Esophagus muscularis mucosa (tissue), 4 donors: ENCODE results near the gene CD3E. TPM values are rescaled to one million over a fixed set of nuclear protein-coding genes. Genes with fewer than 3 reads are reported as not detected.

Source experiments
- DNase-seq: peaks from one replicate; pipeline ENCODE4 v3.0.0-alpha.2; 2017; ENCODE audit errors: extremely low spot score
- H3K27ac ChIP-seq, 4 donors: fragments of 200-600 bp; sonication (generic); replicated peaks in 1 of 4; 1 replicate in 3 of 4; 2 replicates in 1 of 4; pipeline ENCODE4 v1.5.1; 2016 to 2019; ENCODE audit warnings: mild to moderate bottlenecking in 1 of 4
- H3K27me3 ChIP-seq, 4 donors: fragments of 200-600 bp; sonication (generic); one replicate each; pipeline versions ENCODE4 v1.5.1 to v1.6.0; 2016 to 2019
- H3K36me3 ChIP-seq, 4 donors: fragments of 200-600 bp; sonication (generic); one replicate each; pipeline ENCODE4 v1.5.1; 2016 to 2019
- H3K4me1 ChIP-seq, 4 donors: fragments of 200-600 bp; sonication (generic); one replicate each; pipeline ENCODE4 v1.5.1; 2016 to 2019
- H3K4me3 ChIP-seq, 4 donors: fragments of 200-600 bp; sonication (generic); 1 replicate in 2 of 4; 2 replicates in 2 of 4; pipeline ENCODE4 v1.5.1; 2016 to 2019; ENCODE audit warnings: mild to moderate bottlenecking in 4 of 4, moderate library complexity in 1 of 4
- H3K9me3 ChIP-seq, 4 donors: fragments of 200-600 bp; sonication (generic); 1 replicate in 3 of 4; 2 replicates in 1 of 4; pipeline ENCODE4 v1.5.1; 2016 to 2019
- CTCF ChIP-seq, 3 experiments: fragments of 200-600 bp in 2 of 3; fragments of 450-650 bp in 1 of 3; sonication (generic) in 2 of 3; IDR thresholded peaks; one replicate each; pipeline ENCODE4 v1.5.1; 2017 to 2019; ENCODE audit warnings: antibody characterized with exemption in 3 of 3, mild to moderate bottlenecking in 2 of 3, moderate library complexity in 1 of 3
- EP300 ChIP-seq: sonication (generic); formaldehyde crosslinking; IDR thresholded peaks from one replicate; pipeline ENCODE4 v1.6.1; 2017; ENCODE audit warnings: antibody characterized with exemption
- POLR2A ChIP-seq: fragments of 450-650 bp; IDR thresholded peaks from one replicate; pipeline ENCODE4 v1.6.1; 2017; ENCODE audit warnings: antibody characterized with exemption, moderate library complexity, mild to moderate bottlenecking, low read depth
- POLR2AphosphoS5 ChIP-seq, 2 donors: sonication (generic); formaldehyde crosslinking; IDR thresholded peaks; one replicate each; pipeline ENCODE4 v1.6.1; 2017; ENCODE audit warnings: antibody characterized with exemption in 2 of 2
- WGBS: methylation state at CpG from one replicate; pipeline ENCODE4 v1.1.5; 2018; 5-methylcytosine and 5-hydroxymethylcytosine counted together
- intact Hi-C: fragments of 100-400 bp; cut with DNase I; formaldehyde crosslinking; loops from one replicate; pipeline ENCODE4 v1.15.1; 2023
- total RNA-seq, 4 donors: library from RNA; depleted of rRNA; stranded (reverse); fragments of >200 nt; gene quantifications; one replicate each; pipeline versions ENCODE4 v1.1.0 to v1.2.1, GENCODE V29; 2016

Gene CD3E
- total RNA-seq: 1 to 10 TPM in 2 of 4 donors, under 1 TPM in 2; 0.42 to 2.8 (median 0.96) TPM

GRCh38 chr11:118304568-118305248, at the start of gene CD3E:
Gene CD3E (plus strand): TSS chr11:118304730. CDS start chr11:118304953, 223 bp downstream.
- 76% methylated on average over 8 of the region's 8 CpGs for WGBS
- H3K4me1 ChIP-seq: no peaks in the 10 kb centered on the region
- H3K36me3 ChIP-seq: no peaks in the 10 kb centered on the region
- H3K27ac ChIP-seq: no peak within 1 kb of the TSS
- H3K27me3 ChIP-seq: peaks cover 0 to 29% (median 0%) of the 10 kb centered on the region in 4 donors
- intact Hi-C loops: no loop called here
- no peaks in the 10 kb centered on the region for H3K9me3 ChIP-seq
- TF ChIP-seq POLR2AphosphoS5 (IDR thresholded peaks at IDR 0.05) (no peak), CTCF (IDR thresholded peaks at IDR 0.05) (no peak), POLR2A (no peak), EP300 (no peak)
- peak; percentile 78 for DNase-seq
- no peak within 1 kb of the TSS for H3K4me3 ChIP-seq

GRCh38 chr11:118258410-118258809, 46.1 kb upstream of the CD3E start:
- TF ChIP-seq POLR2A (no peak), CTCF (IDR thresholded peaks at IDR 0.05) (no peak), EP300 (no peak)
- no peak overlapping the region for H3K4me3 ChIP-seq
- 0% methylated on average over 1 of the region's 1 CpG for WGBS
- H3K9me3 ChIP-seq: no peaks in the 10 kb centered on the region
- H3K36me3 ChIP-seq: no peaks in the 10 kb centered on the region
- DNase-seq: no peak
- H3K27ac ChIP-seq: no peak overlapping the region
- intact Hi-C loops: no loop called here
- H3K4me1 ChIP-seq: peaks cover 0 to 9% (median 0%) of the 10 kb centered on the region in 4 donors
- H3K27me3 ChIP-seq: peaks cover 0 to 44% (median 9%) of the 10 kb centered on the region in 4 donors

GRCh38 chr11:118259138-118259537, 45.4 kb upstream of the CD3E start:
- H3K4me3 ChIP-seq: no peak overlapping the region
- intact Hi-C loops: no loop called here
- H3K4me1 ChIP-seq: peaks cover 0 to 13% (median 2%) of the 10 kb centered on the region in 4 donors
- 96% methylated on average over 1 of the region's 1 CpG for WGBS
- peaks cover 0 to 51% (median 9%) of the 10 kb centered on the region in 4 donors for H3K27me3 ChIP-seq
- no peaks in the 10 kb centered on the region for H3K36me3 ChIP-seq
- DNase-seq: no peak
- TF ChIP-seq EP300 (no peak), POLR2A (no peak), POLR2AphosphoS5 (IDR thresholded peaks at IDR 0.05) (no peak)
- H3K27ac ChIP-seq: no peak overlapping the region
- H3K9me3 ChIP-seq: no peaks in the 10 kb centered on the region

- DNase-seq: no peak
- Histone ChIP-seq H3K36me3 (no peaks in the 10 kb centered on the region), H3K4me1 (peaks cover 0 to 14% (median 4%) of the 10 kb centered on the region in 4 donors), H3K4me3 (no peak overlapping the region), H3K27me3 (peaks cover 0 to 52% (median 9%) of the 10 kb centered on the region in 4 donors), H3K9me3 (no peaks in the 10 kb centered on the region), H3K27ac (no peak overlapping the region)
- TF ChIP-seq EP300 (no peak), POLR2AphosphoS5 (IDR thresholded peaks at IDR 0.05) (no peak), POLR2A (no peak), CTCF (IDR thresholded peaks at IDR 0.05) (no peak)
- WGBS: 88% methylated on average over 3 of the region's 3 CpGs
- intact Hi-C loops: no loop called here
These were observed 44.2 kb upstream of the CD3E start for GRCh38 chr11:118260353-118260752.

- intact Hi-C loops: no loop called here
These were observed 41.4 kb upstream of the CD3E start for GRCh38 chr11:118263112-118263511.

More at GRCh38 chr11:118263112-118263511, 41.4 kb upstream of the CD3E start:
- WGBS: 77% methylated on average over 4 of the region's 4 CpGs
- Histone ChIP-seq H3K9me3 (no peaks in the 10 kb centered on the region), H3K27ac (no peak overlapping the region), H3K4me1 (peaks cover 0 to 14% (median 4%) of the 10 kb centered on the region in 4 donors), H3K36me3 (no peaks in the 10 kb centered on the region), H3K27me3 (peaks cover 0 to 54% (median 9%) of the 10 kb centered on the region in 4 donors), H3K4me3 (peak overlapping the region in 2 of 4 donors; percentile 34 to 48)
- no peak for DNase-seq
- TF ChIP-seq POLR2AphosphoS5 (IDR thresholded peaks at IDR 0.05): no peak
- no peak for TF ChIP-seq POLR2A
- TF ChIP-seq EP300: no peak
- TF ChIP-seq CTCF (IDR thresholded peaks at IDR 0.05): no peak
